HG03558 (cell line): Measurements from ENCODE around the gene FKBP10.
"Not testable (repeated sequence)": the region's sequence is repeated elsewhere in the genome, so short reads cannot be mapped to it uniquely, and the experiment has no call there.

Experiments used
- ATAC-seq: cut with Tn5 transposase; IDR thresholded peaks from one replicate; pipeline ENCODE4 v1.9.1; 2021; ENCODE audit warnings: moderate number of reproducible peaks; ENCODE audit not compliant: unreplicated experiment; ENCODE audit errors: extremely low read depth

The FKBP10 gene, protein sequence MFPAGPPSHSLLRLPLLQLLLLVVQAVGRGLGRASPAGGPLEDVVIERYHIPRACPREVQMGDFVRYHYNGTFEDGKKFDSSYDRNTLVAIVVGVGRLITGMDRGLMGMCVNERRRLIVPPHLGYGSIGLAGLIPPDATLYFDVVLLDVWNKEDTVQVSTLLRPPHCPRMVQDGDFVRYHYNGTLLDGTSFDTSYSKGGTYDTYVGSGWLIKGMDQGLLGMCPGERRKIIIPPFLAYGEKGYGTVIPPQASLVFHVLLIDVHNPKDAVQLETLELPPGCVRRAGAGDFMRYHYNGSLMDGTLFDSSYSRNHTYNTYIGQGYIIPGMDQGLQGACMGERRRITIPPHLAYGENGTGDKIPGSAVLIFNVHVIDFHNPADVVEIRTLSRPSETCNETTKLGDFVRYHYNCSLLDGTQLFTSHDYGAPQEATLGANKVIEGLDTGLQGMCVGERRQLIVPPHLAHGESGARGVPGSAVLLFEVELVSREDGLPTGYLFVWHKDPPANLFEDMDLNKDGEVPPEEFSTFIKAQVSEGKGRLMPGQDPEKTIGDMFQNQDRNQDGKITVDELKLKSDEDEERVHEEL

DNA sequence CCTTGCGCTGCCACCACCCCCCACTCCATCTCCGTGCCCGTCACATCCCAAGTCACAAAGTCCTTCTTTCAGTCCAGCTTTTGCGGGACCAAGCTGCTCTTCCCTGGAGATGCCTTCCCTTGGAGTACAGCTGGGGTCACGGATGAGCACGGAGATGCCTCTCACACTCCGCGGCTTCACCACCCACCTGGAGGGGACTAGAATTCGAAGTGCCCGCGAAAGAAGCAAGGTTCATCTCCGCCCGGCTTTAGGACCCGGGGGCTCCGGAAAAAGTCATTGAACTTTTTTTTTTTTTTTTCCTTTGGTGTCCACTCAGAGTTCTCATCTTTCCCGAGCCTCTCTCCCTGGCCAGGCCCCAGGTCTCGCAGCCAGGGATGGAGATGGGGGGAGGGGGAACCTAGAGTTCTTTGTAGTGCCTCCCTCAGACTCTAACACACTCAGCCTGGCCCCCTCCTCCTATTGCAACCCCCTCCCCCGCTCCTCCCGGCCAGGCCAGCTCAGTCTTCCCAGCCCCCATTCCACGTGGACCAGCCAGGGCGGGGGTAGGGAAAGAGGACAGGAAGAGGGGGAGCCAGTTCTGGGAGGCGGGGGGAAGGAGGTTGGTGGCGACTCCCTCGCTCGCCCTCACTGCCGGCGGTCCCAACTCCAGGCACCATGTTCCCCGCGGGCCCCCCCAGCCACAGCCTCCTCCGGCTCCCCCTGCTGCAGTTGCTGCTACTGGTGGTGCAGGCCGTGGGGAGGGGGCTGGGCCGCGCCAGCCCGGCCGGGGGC lies at the start of gene FKBP10:
FKBP10 (plus strand) TSS at position 624 of the 771 bp plus-strand sequence; CDS start at position 655, 31 bp downstream.
- no peak for ATAC-seq

DNA sequence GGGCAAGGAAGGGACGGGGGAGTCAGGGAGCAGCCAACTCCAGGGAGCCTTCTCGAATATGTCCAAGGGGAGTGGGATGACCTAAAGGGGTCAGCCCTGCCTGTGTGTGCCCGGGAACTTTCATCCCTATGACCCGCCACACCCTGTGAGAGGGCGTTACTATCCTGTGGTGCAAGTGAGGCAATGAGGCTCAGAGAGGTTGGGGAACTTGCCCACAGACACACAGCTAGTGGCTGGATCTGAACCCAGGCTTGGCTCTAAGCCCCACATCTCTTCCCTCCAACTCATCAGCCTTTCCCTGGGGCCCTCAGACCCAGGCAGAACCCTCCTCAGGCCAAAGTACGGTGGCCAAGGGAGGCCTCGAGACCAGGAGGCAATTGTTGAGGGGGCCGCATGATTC lies 49.5 kb upstream of the FKBP10 start:
- ATAC-seq = no peak

DNA sequence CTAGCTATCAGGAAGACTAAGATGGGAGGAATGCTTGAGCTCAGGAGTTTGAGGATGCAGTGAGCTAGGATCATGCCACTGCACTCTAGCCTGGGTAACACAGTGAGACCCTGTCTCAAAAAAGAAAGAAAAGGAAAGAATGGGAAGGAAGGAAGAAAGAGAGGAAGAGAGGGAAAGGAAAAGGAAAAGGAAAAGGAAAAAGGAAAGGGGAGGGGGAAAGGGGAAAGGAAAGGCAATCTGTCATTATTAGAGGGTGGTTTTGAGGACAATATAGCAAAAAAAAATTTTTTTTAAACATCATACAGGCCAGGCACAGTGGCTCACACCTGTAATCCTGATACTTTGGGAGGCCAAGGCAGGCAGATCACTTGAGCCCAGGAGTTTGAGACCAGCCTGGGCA lies 46.7 kb upstream of the FKBP10 start:
- ATAC-seq = no peak

DNA sequence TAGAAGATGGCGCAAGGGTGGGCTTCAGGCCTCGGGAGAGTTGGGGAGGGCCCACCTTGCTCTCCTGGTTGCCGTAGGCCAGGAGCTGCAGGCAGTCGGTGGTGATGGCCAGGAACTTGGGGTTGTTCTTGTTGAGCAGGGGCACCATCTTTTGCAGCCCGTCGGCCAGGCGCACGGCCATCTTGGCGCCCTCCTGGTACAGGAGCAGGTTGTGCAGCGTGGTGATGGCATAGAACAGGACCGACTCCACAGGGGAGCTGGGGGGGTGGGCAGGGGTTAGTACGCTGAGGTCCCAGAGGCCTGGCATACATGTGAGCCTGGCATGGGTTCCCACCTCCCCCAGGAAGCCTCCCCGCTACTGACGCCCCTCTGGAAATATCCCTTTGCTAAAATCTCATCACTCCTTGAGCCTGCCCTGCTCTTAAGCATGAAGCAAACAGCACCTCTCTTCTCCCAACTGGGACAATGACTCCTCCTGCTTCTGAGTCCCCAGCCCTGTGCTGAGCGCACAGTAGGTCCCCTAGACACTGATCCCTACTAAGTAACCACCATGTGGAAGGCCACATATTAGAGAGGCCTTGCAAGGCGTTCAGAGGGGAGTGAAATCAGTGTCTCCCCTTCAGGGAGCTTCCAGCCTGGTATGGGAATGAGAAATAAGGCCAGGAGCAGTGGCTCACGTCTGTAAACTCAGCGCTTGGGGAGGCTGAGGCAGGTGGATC lies 45.3 kb upstream of the FKBP10 start:
- no peak for ATAC-seq

DNA sequence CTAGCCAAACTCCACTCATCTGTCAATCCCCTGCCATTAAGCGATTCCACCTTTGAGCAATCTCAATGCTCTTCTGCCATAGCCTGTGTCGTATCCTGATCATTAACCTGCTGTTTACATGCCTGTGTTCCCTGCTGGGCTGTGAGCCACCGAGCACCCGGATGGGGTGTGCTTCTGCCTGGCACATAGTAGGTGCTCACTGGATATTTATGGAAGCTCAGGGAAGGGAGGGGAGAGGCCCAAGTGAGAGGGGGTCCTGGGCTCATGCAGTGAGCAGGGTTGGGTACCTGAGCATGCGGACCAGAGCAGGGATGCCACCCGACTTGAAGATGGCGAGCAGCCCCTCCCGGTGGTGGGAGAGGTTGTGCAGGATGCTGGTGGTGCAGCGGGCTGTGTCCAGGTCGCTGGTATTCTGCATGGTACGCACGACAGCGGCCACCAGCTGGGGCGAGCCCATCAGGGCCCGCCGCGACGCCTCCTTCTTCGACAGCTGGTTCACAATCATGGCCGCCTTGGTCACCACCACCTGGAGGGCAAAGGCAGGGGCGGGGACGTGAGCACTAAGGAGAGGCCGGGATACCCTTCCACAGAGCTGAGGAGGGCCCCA lies 44.0 kb upstream of the FKBP10 start:
- ATAC-seq = no peak

DNA sequence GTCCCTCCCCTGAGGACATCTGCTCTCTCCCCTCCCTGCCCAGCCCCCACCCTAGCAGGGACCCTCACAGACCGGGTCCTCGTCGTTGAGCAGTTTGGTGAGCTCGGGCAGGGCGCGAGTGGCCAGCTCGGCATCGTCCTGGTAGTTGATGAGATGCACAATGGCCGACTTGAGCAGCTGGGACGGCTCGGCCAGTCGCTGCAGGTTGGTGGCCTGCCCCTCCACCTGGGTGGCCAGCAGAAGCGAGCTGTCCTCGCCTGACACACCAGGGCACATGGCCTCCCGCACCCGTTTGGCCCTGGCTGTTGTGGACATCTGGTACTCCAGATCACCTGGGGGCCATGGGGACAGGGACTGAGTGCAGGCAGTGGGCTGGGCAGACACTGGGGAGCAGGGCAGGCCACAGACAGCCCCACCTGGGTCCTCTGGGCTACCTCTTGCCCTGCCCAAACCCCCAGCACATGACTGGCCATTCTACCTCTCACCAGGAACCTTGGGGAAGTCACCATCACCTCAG lies 43.4 kb upstream of the FKBP10 start:
- ATAC-seq = no peak

DNA sequence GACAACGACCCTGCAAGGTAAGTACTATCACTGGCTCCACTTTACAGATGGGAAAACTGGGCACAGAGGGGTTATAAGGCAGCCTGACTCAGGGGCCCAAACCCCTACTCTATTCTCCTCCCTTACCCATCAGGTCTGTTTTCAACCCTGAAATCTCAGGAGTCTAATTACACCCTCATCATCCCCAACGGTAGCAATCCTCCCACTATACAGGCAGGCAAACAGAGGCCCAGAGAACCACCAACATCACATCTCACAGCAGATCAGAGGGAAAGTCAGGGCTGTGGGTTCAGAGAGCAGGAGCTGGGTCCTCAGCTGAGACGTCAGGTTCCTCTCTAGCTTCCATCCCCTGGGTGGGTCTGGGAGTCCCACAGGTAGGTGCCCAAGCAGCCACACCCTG lies 42.8 kb upstream of the FKBP10 start:
- ATAC-seq = no peak

DNA sequence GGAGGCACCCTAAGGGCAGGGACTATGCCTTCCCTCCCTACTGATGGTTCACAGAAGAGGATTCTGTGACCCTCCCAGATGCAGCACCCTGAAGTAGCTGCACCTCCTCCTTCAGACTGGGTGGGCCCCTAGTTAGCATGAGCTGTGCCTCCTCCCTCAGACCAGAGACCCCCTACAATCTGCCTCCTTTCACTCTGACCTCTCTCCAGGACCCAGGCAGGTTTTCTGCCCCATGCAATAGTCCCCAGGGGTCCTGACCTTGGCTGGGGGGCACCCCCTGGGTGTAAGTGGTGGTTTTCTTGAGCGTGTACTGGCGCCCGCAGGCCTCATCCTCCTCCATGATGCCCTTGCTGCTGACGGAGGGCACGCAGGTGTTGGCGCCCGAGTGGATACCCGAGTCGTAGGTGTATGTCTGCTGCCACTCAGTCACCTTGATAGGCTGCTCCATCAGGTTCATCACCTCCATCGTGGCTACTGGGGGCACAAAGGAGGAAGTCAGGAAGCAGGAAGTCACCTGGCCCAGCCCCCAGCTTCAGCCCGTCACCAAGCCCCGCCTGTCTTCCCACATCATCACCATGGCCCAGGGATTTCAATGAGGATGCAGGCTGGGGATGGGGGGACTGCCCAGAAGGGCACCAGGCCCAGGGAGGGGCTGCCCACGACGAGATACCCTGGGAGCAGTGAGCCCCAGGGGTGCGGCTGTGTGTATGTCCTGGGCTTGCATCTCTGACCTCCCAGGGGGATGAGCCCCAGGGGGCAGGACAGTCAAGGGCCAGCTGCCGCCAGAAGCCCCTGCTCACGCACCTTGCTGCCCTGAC lies 41.2 kb upstream of the FKBP10 start:
- ATAC-seq = no peak

DNA sequence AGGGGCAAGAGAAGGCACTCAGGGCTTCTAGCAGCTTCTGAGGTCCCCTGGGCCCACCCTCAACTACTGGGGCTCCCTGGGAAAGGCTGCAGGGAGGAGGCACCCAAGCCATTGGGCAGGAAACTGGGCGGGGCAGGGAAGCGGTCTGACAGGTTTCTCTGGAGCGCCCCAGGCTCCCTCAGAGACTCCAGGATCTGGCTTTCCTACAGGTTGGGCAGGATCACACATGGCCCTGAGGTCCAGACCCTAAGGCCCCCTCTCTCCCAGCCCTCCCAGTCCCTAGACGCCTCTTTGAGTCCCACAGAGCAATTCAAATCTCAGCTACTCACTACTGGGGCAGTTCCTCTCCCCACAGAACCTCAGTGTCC lies 40.6 kb upstream of the FKBP10 start:
- no peak for ATAC-seq

DNA sequence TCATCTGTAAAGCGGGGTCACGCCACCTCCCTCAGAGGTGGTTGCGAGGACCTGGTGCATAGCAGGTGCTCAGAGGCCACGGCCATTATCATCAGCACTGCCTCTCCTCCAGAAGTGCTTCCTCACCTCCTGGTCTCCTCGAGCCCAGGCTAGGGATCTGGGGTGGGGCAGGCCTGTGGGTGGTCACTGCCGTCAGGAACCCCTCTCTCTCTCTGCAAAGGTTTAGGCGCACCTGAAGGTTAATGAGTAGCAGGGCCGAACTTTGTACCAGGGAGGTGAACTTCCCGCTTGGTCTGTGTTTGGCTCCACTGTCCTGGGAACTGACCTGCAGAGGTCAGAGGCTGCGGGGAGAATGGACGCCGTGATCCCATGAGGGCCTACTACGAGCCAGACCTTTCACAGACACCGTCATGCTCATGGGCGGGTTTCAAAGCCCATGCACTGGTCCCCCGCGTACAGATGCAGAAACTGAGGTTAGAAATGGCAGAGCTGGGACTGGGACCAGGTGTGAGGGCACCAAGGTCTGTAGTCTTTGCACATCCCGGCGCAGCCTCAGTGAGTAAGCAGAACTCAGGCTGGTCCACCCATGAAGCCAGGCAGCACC lies 40.1 kb upstream of the FKBP10 start:
- ATAC-seq = no peak

DNA sequence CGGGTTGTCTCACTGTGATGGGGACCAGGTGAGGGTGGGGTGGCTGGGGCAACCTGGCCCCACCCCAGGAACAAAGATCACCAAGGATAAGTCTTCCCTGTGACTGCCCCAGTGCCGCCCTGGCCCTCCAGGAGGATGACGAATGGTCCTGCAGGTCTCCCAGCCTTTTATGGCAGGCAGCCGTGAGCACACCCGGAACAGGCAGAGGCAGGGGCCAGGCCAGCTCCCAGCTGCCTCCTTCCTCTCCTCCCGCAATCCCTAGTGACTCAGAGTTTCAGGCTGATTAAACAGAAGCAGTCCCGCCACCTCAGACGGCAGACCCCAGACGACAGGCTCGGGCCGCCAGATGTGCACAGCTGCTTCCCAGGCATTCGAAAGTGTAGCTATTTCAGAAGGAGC lies 39.6 kb upstream of the FKBP10 start:
- no peak for ATAC-seq

DNA sequence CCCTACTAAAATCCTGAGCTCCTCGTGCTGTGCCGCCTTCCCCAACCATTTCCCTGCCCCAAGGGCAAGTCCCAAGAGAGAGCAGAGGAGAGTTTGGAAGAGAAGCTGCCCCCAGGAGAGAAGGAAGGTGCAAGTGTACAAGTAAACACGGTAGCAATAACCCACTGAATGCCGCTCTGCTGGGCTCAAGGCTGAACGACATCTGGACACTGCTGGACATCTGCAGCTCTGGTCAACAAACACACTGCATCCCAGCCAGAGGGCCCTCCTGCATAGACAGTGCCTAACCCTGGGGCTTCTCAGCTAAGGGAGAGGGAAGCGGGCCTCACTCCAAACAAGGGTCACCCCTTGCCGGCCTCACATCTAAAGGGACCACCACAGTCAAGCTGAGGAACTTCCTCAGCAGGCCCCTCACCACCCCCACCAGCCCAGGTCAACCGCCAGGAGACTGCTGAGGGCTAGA lies 39.0 kb upstream of the FKBP10 start:
- ATAC-seq = no peak

DNA sequence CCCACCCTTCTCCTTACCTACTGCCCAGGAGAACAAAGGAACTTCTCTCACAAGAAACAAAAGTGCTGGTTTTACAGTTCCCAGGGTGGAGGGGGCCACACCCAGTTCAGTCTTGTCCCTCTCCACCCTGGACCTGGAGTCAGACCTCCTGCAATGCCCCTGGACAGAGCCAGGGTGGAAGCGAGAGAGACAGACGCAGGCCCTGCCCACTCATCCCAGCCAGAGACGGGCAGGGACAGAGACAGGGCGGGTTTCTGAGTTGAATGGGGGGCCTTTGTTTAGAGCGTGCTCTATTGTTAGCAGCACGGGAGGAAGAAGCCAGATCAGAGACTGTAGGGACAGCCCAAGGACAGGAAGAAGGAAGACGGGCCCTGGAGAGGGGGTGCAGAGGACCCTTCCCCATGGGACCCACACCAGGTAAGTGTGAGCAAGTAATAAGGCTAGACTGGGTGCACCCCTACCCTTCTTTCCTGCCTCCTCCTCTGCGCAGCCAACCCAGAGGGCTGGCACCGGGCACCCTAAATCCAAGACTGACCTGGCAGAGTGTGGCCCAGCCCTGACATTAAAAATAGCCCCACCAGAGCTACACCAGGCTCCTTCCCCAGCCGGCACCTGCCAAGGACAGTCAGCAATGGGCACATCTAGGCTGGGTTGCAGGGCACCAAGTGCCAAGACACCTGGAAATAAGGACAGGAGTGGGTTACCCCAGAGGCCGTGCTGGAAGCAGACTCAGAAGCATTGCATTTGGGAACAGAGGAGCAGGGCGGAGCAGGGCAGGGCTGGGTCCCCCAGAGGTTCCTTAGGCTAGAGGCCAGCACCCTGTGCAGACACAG lies 37.2 kb upstream of the FKBP10 start:
- no peak for ATAC-seq

DNA sequence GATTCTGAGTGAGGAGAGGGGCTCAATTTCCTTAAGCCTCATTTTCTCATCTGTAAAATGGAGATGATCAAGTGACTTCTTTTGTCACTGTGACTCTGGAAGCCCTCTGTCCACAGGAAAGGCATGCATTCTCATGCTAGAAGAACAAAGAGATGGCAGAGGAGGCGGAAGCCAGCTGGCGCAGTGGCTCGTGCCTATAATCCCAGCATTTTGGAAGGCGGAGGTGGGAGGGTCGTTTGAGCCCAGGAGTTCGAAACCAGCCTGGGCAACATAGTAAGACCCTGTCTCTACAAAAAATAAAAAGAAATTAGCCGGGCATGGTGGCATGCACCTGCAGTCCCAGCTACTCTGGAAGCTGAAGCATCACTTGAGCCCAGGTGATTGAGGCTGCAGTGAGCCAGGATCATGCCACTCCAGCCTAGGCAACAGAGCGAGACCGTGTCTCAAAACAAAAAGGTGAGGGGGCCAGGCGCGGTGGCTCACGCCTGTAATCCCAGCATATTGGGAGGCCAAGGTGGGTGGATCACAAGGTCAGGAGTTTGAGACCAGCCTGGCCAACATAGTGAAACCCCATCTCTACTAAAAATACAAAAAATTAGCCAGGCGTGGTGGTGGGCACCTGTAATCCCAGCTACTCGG lies 36.4 kb upstream of the FKBP10 start:
- ATAC-seq = not testable (repeated sequence)

DNA sequence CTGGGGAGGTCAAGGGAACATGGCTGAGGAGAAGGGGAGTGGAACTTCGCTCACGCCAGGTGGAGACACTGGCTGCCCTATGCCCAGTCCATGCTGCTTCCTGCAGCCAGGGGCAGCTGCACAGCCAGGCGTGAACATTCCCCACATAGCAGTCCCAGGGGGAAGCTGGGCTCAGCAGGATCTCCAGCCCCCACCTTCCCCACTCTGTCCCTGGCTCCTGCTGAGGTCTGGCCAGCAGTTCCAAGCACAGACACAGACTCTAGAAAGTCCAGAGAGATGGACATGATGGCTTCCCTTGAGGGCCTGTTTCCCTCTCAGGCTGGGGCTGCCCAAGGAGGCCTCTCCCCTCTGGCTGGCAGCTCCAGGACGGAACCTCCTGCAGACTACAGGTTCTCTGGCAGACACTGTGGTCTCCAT lies 35.6 kb upstream of the FKBP10 start:
- ATAC-seq = no peak

DNA sequence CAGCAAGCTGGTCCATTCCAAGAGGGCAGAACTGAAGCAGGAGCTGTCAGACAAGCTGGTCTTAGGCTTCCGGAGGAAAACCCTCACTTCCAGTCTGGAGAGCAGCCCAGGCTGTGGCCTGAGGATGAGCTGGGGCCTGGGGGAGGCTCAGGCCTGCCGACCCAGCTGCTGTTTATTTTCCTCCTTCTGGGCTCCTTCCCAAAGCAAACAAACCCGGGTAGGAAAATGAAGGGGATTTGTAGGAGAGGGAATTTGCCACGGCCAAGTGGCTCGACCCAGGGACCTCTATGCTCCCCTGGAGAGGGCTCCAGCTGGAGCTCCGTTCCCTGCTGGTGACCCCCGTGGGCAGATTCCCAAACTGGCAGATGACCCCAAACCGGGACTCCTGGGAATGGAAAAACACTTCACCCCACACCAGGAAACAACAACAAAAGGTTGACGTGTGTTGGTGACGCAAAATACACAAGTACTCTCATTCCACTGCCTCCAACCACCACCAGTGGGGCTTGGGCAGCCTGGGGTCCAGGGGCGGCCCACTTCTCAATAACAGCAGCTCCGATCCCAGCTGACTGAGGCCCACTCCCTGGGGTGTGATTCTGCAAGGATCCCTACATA lies 35.1 kb upstream of the FKBP10 start:
- ATAC-seq = no peak

DNA sequence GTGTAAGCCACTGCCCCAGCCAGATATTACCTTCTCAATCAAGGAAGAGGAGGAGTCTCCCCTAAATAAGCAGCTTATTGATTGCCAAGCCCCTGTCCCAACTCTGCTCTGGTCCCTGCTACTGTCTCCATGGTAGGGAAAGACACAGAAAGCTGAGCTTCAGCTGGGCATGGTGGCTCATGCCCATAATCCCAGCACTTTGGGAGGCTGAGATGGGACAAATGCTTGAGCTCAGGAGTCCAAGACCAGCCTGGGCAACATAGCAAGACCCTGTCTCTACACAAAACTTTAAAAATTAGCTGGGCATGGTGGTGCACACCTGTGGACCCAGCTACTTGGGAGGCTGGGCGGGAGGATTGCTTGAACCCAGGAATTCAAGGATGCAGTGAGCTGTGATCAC lies 32.9 kb upstream of the FKBP10 start:
- ATAC-seq = no peak
